ENCODE measurements around the gene IZUMO2. TPM values are rescaled to one million over a fixed set of nuclear protein-coding genes. Genes with fewer than 3 reads are reported as not detected.

IZUMO2 gene
- total RNA-seq, result not detected in 2 replicates

DNA sequence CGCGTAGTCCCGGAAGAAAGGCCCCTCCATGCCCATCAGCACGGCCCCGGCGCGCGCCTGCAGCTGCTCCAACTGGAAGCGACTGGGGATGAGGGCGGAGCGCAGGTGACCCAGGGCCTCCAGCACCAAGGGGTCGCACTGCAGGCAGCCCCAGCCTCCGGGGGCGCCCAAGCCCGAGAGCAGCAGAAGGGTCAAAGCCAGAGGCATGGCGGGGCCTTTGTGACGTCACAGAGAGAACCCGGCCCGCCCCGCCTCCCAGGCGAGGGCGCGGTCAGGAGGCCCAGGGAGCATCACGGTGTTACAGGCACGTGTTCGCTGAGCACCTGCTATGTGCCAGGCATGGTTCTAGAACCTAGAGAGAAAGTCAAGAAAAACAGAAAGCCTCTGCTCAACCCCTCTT is at the start of gene IZUMO2:
TSS of gene IZUMO2 (minus strand) at position 294 of the 400 bp plus-strand sequence. CDS start at position 207, 87 bp downstream.

DNA sequence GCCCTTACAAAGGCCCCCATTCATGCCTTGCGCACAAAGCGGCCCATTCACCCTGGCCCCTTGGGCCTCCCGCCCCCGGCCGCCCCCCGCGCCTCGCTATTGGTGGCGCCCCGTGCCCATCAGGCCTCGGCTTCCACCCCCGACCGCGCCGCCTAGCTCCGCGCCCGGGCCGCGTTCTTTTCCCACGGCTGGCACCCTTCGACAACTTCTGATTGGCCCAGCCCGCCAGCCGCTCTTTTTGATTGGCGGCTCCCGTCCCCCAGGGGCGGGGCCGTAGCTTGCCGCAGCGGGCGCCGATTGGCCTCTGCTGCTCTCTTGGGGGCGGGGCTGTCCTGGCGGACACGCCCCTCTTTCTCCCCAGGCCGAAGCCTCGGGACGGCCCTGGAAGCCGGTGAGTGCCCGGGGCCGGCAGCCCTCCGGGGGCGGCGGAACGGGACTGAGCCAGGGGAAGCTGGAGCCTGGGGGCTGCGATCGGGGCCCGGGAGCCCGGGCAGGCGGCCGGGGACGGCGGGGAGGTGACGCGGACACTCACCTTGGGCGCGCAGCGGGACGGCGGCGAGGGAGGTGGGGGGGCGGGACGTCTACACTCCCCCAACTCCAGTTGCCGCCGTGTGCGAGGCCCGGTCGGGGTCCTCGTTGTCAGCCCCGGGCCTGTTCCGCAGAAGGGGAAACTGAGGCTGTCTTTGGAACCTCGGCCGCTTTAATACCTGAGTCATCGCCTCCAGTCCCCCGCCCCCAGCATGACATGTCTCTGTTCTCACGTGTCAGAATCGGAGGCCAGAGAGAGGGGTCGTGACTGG is 40.4 kb upstream of the IZUMO2 start, which contains the start of gene MYH14:
TSS of gene MYH14 (plus strand) at position 342 of the 800 bp plus-strand sequence. CDS start 6,744 bp downstream, outside the sequence.

Other genes starting within 250 kb of the IZUMO2 start
- gene ATF5, start 234.1 kb downstream of the IZUMO2 start, total RNA-seq, result 9.9 and 11.8 TPM in 2 replicates
- gene NUP62, start 233.8 kb downstream of the IZUMO2 start, total RNA-seq, result 43.6 and 92.2 TPM in 2 replicates
- not detected in 2 replicates for gene SIGLEC11, start 202.1 kb downstream of the IZUMO2 start, total RNA-seq
- gene VRK3, start 137.9 kb downstream of the IZUMO2 start, total RNA-seq, result 29.7 and 30.7 TPM in 2 replicates
- gene ZNF473, start 137.3 kb downstream of the IZUMO2 start, total RNA-seq, result 3.9 and 5.7 TPM in 2 replicates
- gene MYH14, start 40.3 kb upstream of the IZUMO2 start, total RNA-seq, result 0.81 and 0.89 TPM in 2 replicates
- 0.16 and 2.3 TPM in 2 replicates for gene KCNC3, start 166.1 kb upstream of the IZUMO2 start, total RNA-seq
- 0.65 and 0.76 TPM in 2 replicates for gene NAPSA, start 202.4 kb upstream of the IZUMO2 start, total RNA-seq
- gene NR1H2, start 213.2 kb upstream of the IZUMO2 start, total RNA-seq, result 68.1 and 81.8 TPM in 2 replicates
- 31.4 and 100 TPM in 2 replicates for gene POLD1, start 221.1 kb upstream of the IZUMO2 start, total RNA-seq